Measurements from ENCODE around the gene LHX4. TPM values are rescaled to one million over a fixed set of nuclear protein-coding genes. Genes with fewer than 3 reads are reported as not detected.
A peak's percentile ranks its signal among the peaks of the same experiment; 100 is the strongest.

The LHX4 gene
- total and polyA plus RNA-seq, 4 donors: 0.02 to 0.03 (median 0.02) TPM; not detected in 1

DNA sequence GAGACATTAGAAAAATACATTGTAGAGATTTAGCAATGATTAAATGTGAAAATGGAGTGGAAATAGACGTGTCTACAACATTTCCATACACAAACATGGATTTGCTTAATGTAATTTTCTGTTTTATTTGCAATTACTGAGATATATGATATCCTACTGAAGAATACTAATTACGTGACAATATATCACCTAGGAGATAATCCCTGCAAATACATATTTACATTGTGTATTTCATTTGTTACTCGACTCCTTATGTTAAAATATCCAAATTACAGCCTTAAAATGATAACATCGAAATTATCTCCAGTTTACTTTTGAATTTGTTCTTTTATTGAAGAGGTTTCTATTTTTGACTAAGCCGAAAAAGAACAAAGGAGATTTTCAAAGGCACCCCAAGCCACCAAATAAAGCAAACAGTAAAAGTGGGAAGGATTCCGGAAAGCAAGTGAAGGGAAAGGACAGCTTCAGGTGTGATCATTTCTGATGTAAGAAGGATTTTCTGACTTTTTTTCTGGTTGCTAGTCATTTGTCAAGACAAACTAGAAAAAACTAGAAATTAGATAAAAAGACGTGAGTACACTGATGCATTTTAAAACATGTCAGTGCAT, 7.9 kb downstream of the LHX4 start:
- ATAC-seq (ENCODE audit: insufficient read depth, low FRiP score) (no peak), DNase-seq (peak in 2 of 3 donors; percentile 17 to 36)
- H3K4me1 ChIP-seq (ENCODE audit: control insufficient read depth in 5 of 5, insufficient read depth in 5 of 5, low read length in 5 of 5): peaks cover 0 to 19% (median 5%) of the 10 kb centered on the region in 5 donors
- H3K36me3 ChIP-seq (ENCODE audit: control insufficient read depth in 4 of 4, insufficient read depth in 4 of 4, low read length in 4 of 4): no peaks in the 10 kb centered on the region
- no peak overlapping the region for H3K9ac ChIP-seq (ENCODE audit: insufficient read depth in 1 of 2, low read length in 2 of 2)
- TF ChIP-seq, protein P1, sequence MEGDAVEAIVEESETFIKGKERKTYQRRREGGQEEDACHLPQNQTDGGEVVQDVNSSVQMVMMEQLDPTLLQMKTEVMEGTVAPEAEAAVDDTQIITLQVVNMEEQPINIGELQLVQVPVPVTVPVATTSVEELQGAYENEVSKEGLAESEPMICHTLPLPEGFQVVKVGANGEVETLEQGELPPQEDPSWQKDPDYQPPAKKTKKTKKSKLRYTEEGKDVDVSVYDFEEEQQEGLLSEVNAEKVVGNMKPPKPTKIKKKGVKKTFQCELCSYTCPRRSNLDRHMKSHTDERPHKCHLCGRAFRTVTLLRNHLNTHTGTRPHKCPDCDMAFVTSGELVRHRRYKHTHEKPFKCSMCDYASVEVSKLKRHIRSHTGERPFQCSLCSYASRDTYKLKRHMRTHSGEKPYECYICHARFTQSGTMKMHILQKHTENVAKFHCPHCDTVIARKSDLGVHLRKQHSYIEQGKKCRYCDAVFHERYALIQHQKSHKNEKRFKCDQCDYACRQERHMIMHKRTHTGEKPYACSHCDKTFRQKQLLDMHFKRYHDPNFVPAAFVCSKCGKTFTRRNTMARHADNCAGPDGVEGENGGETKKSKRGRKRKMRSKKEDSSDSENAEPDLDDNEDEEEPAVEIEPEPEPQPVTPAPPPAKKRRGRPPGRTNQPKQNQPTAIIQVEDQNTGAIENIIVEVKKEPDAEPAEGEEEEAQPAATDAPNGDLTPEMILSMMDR (IDR thresholded peaks at IDR 0.05; ENCODE audit: control extremely low read depth, extremely low read depth): no peak
- no peak overlapping the region for H3K27ac ChIP-seq (ENCODE audit: low read depth in 1 of 2, low read length in 1 of 2)
- peaks cover 0 to 6% (median 0%) of the 10 kb centered on the region in 4 donors for H3K9me3 ChIP-seq (ENCODE audit: control insufficient read depth in 4 of 4, insufficient read depth in 3 of 4, low read length in 3 of 4)
- 14 to 17% methylated on average over 7 of the region's 7 CpGs for WGBS, 2 donors
- peaks cover 0 to 96% (median 90%) of the 10 kb centered on the region in 3 donors for H3K27me3 ChIP-seq (ENCODE audit: control insufficient read depth in 3 of 3, insufficient read depth in 3 of 3, low read length in 2 of 3)
- H3K4me3 ChIP-seq: no peak overlapping the region

DNA sequence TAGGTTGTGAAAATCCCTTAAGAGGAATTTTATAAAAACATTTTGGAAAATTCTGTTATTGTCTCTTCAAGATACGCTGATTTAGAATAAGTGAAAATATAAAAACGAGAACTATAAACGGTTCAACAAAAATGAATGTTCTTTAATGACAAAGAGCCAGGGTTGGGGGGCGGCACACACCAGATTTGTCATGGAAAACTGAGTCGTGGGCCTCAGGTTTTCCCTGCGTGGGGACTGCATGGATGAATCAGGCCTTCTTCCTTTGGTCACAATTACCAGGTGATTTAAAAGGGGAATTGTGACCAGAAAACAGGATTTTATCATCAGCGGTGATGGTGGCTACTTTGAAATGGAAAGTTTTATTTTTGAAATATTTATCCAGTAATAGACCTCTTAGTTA, 8.6 kb downstream of the LHX4 start:
- TF ChIP-seq, protein P1 (IDR thresholded peaks at IDR 0.05; ENCODE audit: control extremely low read depth, extremely low read depth): no peak
- no peak overlapping the region for H3K4me3 ChIP-seq
- peaks cover 0 to 6% (median 0%) of the 10 kb centered on the region in 4 donors for H3K9me3 ChIP-seq (ENCODE audit: control insufficient read depth in 4 of 4, insufficient read depth in 3 of 4, low read length in 3 of 4)
- peaks cover 0 to 19% (median 5%) of the 10 kb centered on the region in 5 donors for H3K4me1 ChIP-seq (ENCODE audit: control insufficient read depth in 5 of 5, insufficient read depth in 5 of 5, low read length in 5 of 5)
- H3K36me3 ChIP-seq (ENCODE audit: control insufficient read depth in 4 of 4, insufficient read depth in 4 of 4, low read length in 4 of 4): no peaks in the 10 kb centered on the region
- no peak overlapping the region for H3K9ac ChIP-seq (ENCODE audit: insufficient read depth in 1 of 2, low read length in 2 of 2)
- no peak overlapping the region for H3K27ac ChIP-seq (ENCODE audit: low read depth in 1 of 2, low read length in 1 of 2)
- 17% methylated on average over 7 of the region's 7 CpGs for WGBS, 2 donors
- no peak for DNase-seq
- no peak for ATAC-seq (ENCODE audit: insufficient read depth, low FRiP score)
- peaks cover 0 to 95% (median 86%) of the 10 kb centered on the region in 3 donors for H3K27me3 ChIP-seq (ENCODE audit: control insufficient read depth in 3 of 3, insufficient read depth in 3 of 3, low read length in 2 of 3)

DNA sequence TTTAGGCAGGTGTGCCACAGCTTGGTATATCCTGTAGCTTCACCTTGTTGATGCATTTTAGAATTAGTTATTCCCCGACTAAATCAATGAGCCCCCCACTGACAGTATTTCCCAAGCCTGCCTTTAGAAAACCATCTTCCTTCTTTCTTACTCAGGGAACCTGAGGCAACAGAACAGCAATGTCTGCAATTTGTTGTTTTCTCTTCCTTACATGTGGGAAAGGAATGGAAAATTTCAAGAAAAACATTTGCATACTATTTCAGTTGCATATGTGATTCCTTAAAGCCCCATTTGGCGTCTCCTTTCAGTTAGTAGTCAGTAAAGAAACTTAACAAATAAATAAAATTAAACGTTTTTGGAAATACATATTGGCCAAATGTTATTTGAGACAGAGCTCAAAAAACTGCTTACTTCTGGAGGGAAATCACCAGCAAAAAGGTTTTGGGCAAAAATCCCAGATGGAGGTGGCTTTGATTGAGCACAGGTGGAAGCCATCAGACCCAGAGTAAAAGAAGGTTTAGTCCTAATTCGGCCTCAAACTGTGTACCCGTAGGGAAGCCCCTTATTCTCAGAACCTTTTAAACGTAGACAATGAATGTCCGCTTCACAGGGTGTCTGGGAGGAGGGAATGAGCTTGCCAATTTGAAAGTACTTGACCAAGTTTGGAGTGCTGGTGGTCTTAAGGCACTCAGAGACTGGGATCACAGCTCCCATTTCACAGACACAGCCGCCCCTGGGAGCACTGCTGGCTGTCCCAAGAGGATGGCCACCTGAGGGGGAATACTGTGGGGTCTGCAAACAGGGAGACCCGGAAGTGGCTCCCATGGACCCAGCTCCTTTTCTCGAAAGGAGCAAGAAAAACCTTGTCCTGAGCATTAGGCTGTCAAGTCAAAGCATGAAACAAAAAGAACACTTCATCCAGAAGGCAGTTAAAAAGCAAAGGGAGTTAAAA, 9.4 kb downstream of the LHX4 start:
- no peak overlapping the region for H3K4me3 ChIP-seq
- H3K9ac ChIP-seq (ENCODE audit: insufficient read depth in 1 of 2, low read length in 2 of 2): no peak overlapping the region
- H3K27me3 ChIP-seq (ENCODE audit: control insufficient read depth in 3 of 3, insufficient read depth in 3 of 3, low read length in 2 of 3): peaks cover 0 to 91% (median 80%) of the 10 kb centered on the region in 3 donors
- ATAC-seq (ENCODE audit: insufficient read depth, low FRiP score) (no peak), DNase-seq (no peak)
- peaks cover 0 to 6% (median 0%) of the 10 kb centered on the region in 4 donors for H3K9me3 ChIP-seq (ENCODE audit: control insufficient read depth in 4 of 4, insufficient read depth in 3 of 4, low read length in 3 of 4)
- no peak overlapping the region for H3K27ac ChIP-seq (ENCODE audit: low read depth in 1 of 2, low read length in 1 of 2)
- TF ChIP-seq, protein P1 (IDR thresholded peaks at IDR 0.05; ENCODE audit: control extremely low read depth, extremely low read depth): no peak
- peaks cover 0 to 16% (median 2%) of the 10 kb centered on the region in 5 donors for H3K4me1 ChIP-seq (ENCODE audit: control insufficient read depth in 5 of 5, insufficient read depth in 5 of 5, low read length in 5 of 5)
- 12% methylated on average over 10 of the region's 10 CpGs for WGBS, 2 donors
- H3K36me3 ChIP-seq (ENCODE audit: control insufficient read depth in 4 of 4, insufficient read depth in 4 of 4, low read length in 4 of 4): no peaks in the 10 kb centered on the region
